Measurements from ENCODE around the gene TSHZ2. TPM values are rescaled to one million over a fixed set of nuclear protein-coding genes. Genes with fewer than 3 reads are reported as not detected.

TSHZ2 gene
- total and polyA plus RNA-seq, 2 experiments from 2014 or later, result 1.1 to 5.2 TPM

DNA sequence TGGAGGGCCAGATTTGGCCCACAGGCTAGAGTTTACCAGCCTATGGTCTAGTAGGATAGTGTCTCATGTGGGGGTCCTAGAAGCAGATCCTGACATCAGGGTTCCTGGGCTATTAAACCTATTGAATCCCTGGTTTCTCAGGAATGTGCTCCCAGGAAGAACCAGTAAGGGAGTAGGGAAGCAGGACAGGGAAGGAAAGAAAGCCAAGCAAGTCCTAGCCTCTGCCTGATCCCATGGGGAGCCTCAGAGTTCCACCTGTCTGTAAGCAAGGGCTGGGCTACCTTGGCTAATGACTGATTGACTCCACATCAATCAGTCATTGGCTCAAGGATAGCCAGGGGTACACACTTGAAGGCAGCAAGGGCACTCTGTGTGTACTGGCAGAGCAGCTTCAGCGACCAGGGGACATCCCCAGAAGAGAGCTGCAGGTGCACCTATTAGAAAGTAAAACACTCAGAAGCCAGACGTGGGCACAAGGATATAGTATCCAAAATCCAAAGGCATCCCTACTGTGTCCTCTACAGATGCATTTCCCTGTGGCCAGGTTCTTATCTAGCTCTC, 309.5 kb downstream of the TSHZ2 start:
- no peak overlapping the region for H3K4me3 ChIP-seq
- no peak for DNase-seq (ENCODE audit: low spot score)
- no peaks in the 10 kb centered on the region for H4K20me1 ChIP-seq (ENCODE audit: insufficient read depth, poor library complexity, severe bottlenecking)
- no peaks in the 10 kb centered on the region for H3K9me2 ChIP-seq (replicated peaks; ENCODE audit: insufficient read depth)
- H3K4me1 ChIP-seq (ENCODE audit: insufficient read depth), result no peaks in the 10 kb centered on the region
- no peaks in the 10 kb centered on the region for H3K79me2 ChIP-seq
- WGBS (ENCODE audit: low lambda C conversion rate, missing lambda C conversion rate), result 35% methylated on average over 2 of the region's 2 CpGs
- no peak overlapping the region for H3K4me2 ChIP-seq
- H3K36me3 ChIP-seq (replicated peaks; ENCODE audit: insufficient read depth, low read depth), result no peaks in the 10 kb centered on the region
- H3K27me3 ChIP-seq, result no peaks in the 10 kb centered on the region
- no peaks in the 10 kb centered on the region for H3K9me3 ChIP-seq (ENCODE audit: low read depth)
- no peak overlapping the region for H2AFZ ChIP-seq
- no peak overlapping the region for H3K27ac ChIP-seq
- TF ChIP-seq, protein P1, sequence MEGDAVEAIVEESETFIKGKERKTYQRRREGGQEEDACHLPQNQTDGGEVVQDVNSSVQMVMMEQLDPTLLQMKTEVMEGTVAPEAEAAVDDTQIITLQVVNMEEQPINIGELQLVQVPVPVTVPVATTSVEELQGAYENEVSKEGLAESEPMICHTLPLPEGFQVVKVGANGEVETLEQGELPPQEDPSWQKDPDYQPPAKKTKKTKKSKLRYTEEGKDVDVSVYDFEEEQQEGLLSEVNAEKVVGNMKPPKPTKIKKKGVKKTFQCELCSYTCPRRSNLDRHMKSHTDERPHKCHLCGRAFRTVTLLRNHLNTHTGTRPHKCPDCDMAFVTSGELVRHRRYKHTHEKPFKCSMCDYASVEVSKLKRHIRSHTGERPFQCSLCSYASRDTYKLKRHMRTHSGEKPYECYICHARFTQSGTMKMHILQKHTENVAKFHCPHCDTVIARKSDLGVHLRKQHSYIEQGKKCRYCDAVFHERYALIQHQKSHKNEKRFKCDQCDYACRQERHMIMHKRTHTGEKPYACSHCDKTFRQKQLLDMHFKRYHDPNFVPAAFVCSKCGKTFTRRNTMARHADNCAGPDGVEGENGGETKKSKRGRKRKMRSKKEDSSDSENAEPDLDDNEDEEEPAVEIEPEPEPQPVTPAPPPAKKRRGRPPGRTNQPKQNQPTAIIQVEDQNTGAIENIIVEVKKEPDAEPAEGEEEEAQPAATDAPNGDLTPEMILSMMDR (IDR thresholded peaks at IDR 0.05; ENCODE audit: poor library complexity), result no peak
- no peak for TF ChIP-seq EZH2phosphoT487 (IDR thresholded peaks at IDR 0.05; ENCODE audit: low read depth, severe bottlenecking, unreplicated experiment)
- TF ChIP-seq EZH2 (IDR thresholded peaks at IDR 0.05; ENCODE audit: borderline replicate concordance), result no peak

DNA sequence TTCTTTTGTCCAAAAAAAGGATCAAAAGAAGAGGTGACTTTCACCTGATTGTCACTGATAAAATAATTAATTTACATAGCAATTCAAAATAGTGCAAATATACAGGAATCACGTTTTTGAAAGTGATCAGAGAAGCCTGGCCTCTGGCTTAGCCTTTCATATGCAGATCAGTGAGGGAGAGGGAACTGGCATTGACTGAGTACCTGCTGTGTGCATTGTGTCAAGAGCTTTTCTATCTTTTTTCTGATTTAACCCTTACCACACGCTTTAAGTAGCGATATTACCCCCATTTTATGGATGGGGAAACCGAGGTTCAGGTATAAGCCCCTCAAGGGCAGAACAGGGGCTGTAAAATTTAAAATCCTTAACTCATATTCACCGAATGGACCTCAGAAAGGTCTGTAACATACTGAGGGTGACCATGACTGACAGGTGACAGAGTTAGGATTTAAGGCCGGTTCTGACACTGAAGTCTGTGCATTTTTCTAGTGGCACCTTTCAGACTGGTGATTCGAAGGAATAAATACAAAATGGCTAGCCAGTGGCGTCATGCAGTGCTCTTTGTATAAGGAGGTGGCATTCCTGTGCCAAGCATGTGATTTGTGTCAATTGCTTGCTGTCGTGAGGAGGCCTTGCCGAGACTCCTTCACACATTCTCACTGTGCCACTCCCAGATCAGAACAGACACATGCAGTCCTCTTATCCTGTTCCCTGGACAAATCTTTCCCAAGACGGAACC, 310.2 kb downstream of the TSHZ2 start:
- Histone ChIP-seq H3K36me3 (replicated peaks; ENCODE audit: insufficient read depth, low read depth) (no peaks in the 10 kb centered on the region), H3K79me2 (no peaks in the 10 kb centered on the region), H3K4me3 (no peak overlapping the region), H3K4me2 (no peak overlapping the region), H3K27me3 (no peaks in the 10 kb centered on the region), H3K4me1 (ENCODE audit: insufficient read depth) (no peaks in the 10 kb centered on the region), H3K9me2 (replicated peaks; ENCODE audit: insufficient read depth) (no peaks in the 10 kb centered on the region), H2AFZ (no peak overlapping the region), H4K20me1 (ENCODE audit: insufficient read depth, poor library complexity, severe bottlenecking) (no peaks in the 10 kb centered on the region), H3K27ac (no peak overlapping the region), H3K9me3 (ENCODE audit: low read depth) (no peaks in the 10 kb centered on the region)
- DNase-seq (ENCODE audit: low spot score), result no peak
- WGBS (ENCODE audit: low lambda C conversion rate, missing lambda C conversion rate), result 60% methylated on average over 11 of the region's 11 CpGs
- TF ChIP-seq EZH2 (IDR thresholded peaks at IDR 0.05; ENCODE audit: borderline replicate concordance), result no peak
- TF ChIP-seq EZH2phosphoT487 (IDR thresholded peaks at IDR 0.05; ENCODE audit: low read depth, severe bottlenecking, unreplicated experiment), result no peak
- TF ChIP-seq, protein P1 (IDR thresholded peaks at IDR 0.05; ENCODE audit: poor library complexity), result no peak

DNA sequence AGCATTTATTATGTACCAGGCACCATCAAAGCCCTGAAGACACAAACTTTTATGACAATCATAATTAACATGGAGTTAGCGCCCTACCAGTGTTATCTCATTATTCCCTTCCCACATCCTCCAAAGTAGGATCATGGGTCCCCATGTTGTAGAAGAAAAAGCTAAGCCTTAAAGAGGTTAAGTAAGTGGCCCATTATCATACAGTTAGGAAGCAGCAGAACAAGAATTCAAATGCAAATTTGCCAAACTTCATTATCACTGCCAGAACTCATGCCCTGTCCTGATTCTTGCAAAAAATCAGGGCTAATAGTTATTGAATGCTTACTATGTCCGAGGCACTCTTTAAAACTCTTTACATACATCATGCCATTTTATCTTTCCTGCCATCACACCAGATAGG, 310.9 kb downstream of the TSHZ2 start:
- WGBS (ENCODE audit: low lambda C conversion rate, missing lambda C conversion rate), result 64% methylated on average over 2 of the region's 2 CpGs
- H3K27me3 ChIP-seq, result no peaks in the 10 kb centered on the region

More for the DNA sequence above, 310.9 kb downstream of the TSHZ2 start:
- no peak overlapping the region for H3K27ac ChIP-seq
- no peak overlapping the region for H3K4me3 ChIP-seq
- TF ChIP-seq, protein P1 (IDR thresholded peaks at IDR 0.05; ENCODE audit: poor library complexity), result no peak
- no peak for TF ChIP-seq EZH2phosphoT487 (IDR thresholded peaks at IDR 0.05; ENCODE audit: low read depth, severe bottlenecking, unreplicated experiment)
- TF ChIP-seq EZH2 (IDR thresholded peaks at IDR 0.05; ENCODE audit: borderline replicate concordance), result no peak
- H3K4me1 ChIP-seq (ENCODE audit: insufficient read depth), result no peaks in the 10 kb centered on the region
- no peaks in the 10 kb centered on the region for H3K36me3 ChIP-seq (replicated peaks; ENCODE audit: insufficient read depth, low read depth)
- H4K20me1 ChIP-seq (ENCODE audit: insufficient read depth, poor library complexity, severe bottlenecking), result no peaks in the 10 kb centered on the region
- no peak overlapping the region for H3K4me2 ChIP-seq
- no peaks in the 10 kb centered on the region for H3K79me2 ChIP-seq
- no peaks in the 10 kb centered on the region for H3K9me2 ChIP-seq (replicated peaks; ENCODE audit: insufficient read depth)
- DNase-seq (ENCODE audit: low spot score), result no peak
- no peaks in the 10 kb centered on the region for H3K9me3 ChIP-seq (ENCODE audit: low read depth)
- no peak overlapping the region for H2AFZ ChIP-seq
